IMR-90 (cell line): ENCODE data around the gene RRM1.
A peak's percentile ranks its signal among the peaks of the same experiment; 100 is the strongest.

ENCODE experiments used
- BHLHE40 ChIP-seq: fragments of 150-350 bp; IDR thresholded peaks from 2 replicates; pipeline ENCODE4 v1.6.1; 2016; ENCODE audit warnings: mild to moderate bottlenecking, low read depth, low read length
- CEBPB ChIP-seq: IDR thresholded peaks from 2 replicates; pipeline ENCODE4 v1.6.1; 2012; ENCODE audit warnings: low read depth, low read length, improper control_type of control experiment
- CTCF ChIP-seq: conservative IDR thresholded peaks from 2 replicates; pipeline ENCODE4 v1.5.1; 2012; ENCODE audit warnings: mild to moderate bottlenecking, low read depth, low read length, improper control_type of control experiment
- FOS ChIP-seq: fragments of 150-350 bp; IDR thresholded peaks from 2 replicates; pipeline ENCODE4 v1.6.1; 2016; ENCODE audit warnings: low read depth, low read length
- MAFK ChIP-seq: IDR thresholded peaks from 2 replicates; pipeline ENCODE4 v1.6.1; 2012; ENCODE audit warnings: low read depth, low read length, improper control_type of control experiment
- MAZ ChIP-seq: IDR thresholded peaks from 2 replicates; pipeline ENCODE4 v1.6.1; 2012; ENCODE audit warnings: low read depth, mild to moderate bottlenecking, low read length, improper control_type of control experiment, moderate library complexity, borderline replicate concordance
- MXI1 ChIP-seq: IDR thresholded peaks from 2 replicates; pipeline ENCODE4 v1.6.1; 2012; ENCODE audit warnings: low read depth, mild to moderate bottlenecking, low read length, moderate library complexity, borderline replicate concordance
- POLR2A ChIP-seq: IDR thresholded peaks from 2 replicates; pipeline ENCODE4 v1.6.1; 2012; ENCODE audit warnings: mild to moderate bottlenecking, low read depth, low read length
- RAD21 ChIP-seq: IDR thresholded peaks from 2 replicates; pipeline ENCODE4 v1.6.1; 2012; ENCODE audit warnings: low read length, improper control_type of control experiment
- RCOR1 ChIP-seq: IDR thresholded peaks from 2 replicates; pipeline ENCODE4 v1.6.1; 2012; ENCODE audit warnings: mild to moderate bottlenecking, low read length, improper control_type of control experiment; ENCODE audit not compliant: insufficient replicate concordance
- RFX5 ChIP-seq: IDR thresholded peaks from 2 replicates; pipeline ENCODE4 v1.8.0; 2012; ENCODE audit warnings: low read depth, mild to moderate bottlenecking, low read length, moderate library complexity
- SMC3 ChIP-seq: fragments of 150-350 bp; IDR thresholded peaks from 2 replicates; pipeline ENCODE4 v1.6.1; 2016; ENCODE audit warnings: low read depth, mild to moderate bottlenecking, antibody characterized with exemption, low read length, moderate library complexity

DNA sequence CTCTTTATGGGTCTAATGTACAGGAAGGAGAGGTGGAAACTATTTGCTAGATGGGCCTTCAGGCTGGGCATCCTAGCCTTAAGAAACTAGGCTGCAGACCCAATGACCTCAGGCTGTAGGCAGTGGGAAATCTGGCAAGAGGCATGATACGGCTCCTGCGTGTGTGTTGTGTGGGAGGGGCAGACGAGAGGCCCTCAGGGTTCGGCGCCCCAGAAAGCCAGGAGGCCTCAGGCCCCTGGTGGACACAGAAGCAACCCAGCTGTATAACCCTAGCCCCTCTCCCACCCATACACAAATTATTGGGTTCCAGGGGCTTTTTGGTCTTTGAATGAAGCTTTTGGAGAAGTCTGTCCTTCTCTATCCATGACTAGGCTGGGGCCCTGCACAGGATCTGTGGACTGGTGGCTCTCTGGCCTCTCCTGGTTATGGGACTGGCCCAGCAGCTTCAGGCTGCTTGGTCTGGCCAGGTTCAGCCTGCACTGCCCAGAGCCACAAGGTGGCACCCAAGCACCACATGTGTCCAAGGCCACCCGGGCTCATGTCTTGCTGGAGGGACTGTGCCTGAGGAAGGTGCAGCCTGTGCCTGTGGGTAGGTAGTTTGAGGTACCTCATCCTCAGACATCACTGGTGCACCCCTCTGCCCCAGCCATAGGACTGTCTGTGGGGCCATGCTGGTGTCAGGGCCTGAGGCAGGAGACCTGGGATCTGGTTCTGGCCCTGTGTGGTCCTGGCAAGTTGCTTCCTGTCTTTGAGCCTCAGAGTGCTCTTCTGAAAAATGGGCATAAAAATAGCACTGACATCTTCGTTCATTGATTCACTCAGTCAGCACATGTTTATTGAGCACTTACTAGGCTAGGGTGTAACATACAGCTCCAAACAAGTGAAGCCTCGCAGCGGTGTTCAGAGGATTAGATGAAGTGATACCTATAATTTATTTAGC, 87.5 kb downstream of the RRM1 start:
- TF ChIP-seq MXI1 (no peak), CTCF (peak; percentile 64), POLR2A (no peak), RCOR1 (no peak), RAD21 (peak; percentile 72), FOS (no peak), MAZ (no peak), MAFK (no peak), SMC3 (peak; percentile 47; the same call in 1 of the 2 replicates), RFX5 (no peak), CEBPB (no peak), BHLHE40 (no peak)
